PFSK-1 (cell line): ENCODE data around the gene SPATA18.

Experiments
- FOXP2 ChIP-seq: optimal IDR thresholded peaks from 2 replicates; pipeline ENCODE3; 2011; ENCODE audit warnings: borderline replicate concordance, control low read depth, inconsistent platforms; ENCODE audit not compliant: insufficient read depth; ENCODE audit errors: extremely low read length, extremely low read depth
- POLR2AphosphoS5 ChIP-seq: IDR thresholded peaks from 2 replicates; pipeline ENCODE4 v1.6.1; 2012; ENCODE audit warnings: low read depth, mild to moderate bottlenecking, control low read depth, low read length, moderate library complexity
- REST ChIP-seq, 2 experiments: IDR thresholded peaks; 2 replicates each; pipeline versions ENCODE4 v1.6.1 to v1.8.0; 2011 to 2012; ENCODE audit warnings: low read depth in 2 of 2, low read length in 2 of 2, control low read depth in 1 of 2, inconsistent platforms in 1 of 2, mild to moderate bottlenecking in 1 of 2, moderate library complexity in 1 of 2; ENCODE audit not compliant: insufficient read depth in 1 of 2
- SIN3A ChIP-seq: IDR thresholded peaks from 2 replicates; pipeline ENCODE4 v1.6.1; 2012; ENCODE audit warnings: mild to moderate bottlenecking, low read length, moderate library complexity, borderline replicate concordance; ENCODE audit not compliant: insufficient read depth
- TAF1 ChIP-seq: IDR thresholded peaks from 2 replicates; pipeline ENCODE4 v1.6.1; 2012; ENCODE audit warnings: low read length, control low read depth, borderline replicate concordance; ENCODE audit not compliant: insufficient read depth

SPATA18 gene

GRCh38 chr4:52126966-52127365 lies 75.9 kb downstream of the SPATA18 start:
- no peak for TF ChIP-seq REST (IDR thresholded peaks at IDR 0.05; ENCODE audit: insufficient read depth in 1 of 2, low read depth in 2 of 2, low read length in 2 of 2)

GRCh38 chr4:52135171-52135570 lies 84.1 kb downstream of the SPATA18 start:
- no peak for TF ChIP-seq TAF1
- TF ChIP-seq FOXP2 = no peak
- no peak for TF ChIP-seq POLR2AphosphoS5
- TF ChIP-seq SIN3A = no peak
- TF ChIP-seq REST (IDR thresholded peaks at IDR 0.05; ENCODE audit: insufficient read depth in 1 of 2, low read depth in 2 of 2, low read length in 2 of 2) = no peak

GRCh38 chr4:52142816-52143215 lies 91.7 kb downstream of the SPATA18 start:
- TF ChIP-seq POLR2AphosphoS5 = no peak
- TF ChIP-seq TAF1 = no peak
- no peak for TF ChIP-seq FOXP2
- TF ChIP-seq REST (IDR thresholded peaks at IDR 0.05; ENCODE audit: insufficient read depth in 1 of 2, low read depth in 2 of 2, low read length in 2 of 2) = no peak
- TF ChIP-seq SIN3A = no peak

GRCh38 chr4:52143815-52144214 lies 92.7 kb downstream of the SPATA18 start:
- TF ChIP-seq FOXP2 (no peak), SIN3A (no peak), POLR2AphosphoS5 (no peak), TAF1 (no peak), REST (IDR thresholded peaks at IDR 0.05; ENCODE audit: insufficient read depth in 1 of 2, low read depth in 2 of 2, low read length in 2 of 2) (no peak)

GRCh38 chr4:52144372-52144771 lies 93.3 kb downstream of the SPATA18 start:
- no peak for TF ChIP-seq REST (IDR thresholded peaks at IDR 0.05; ENCODE audit: insufficient read depth in 1 of 2, low read depth in 2 of 2, low read length in 2 of 2)
- TF ChIP-seq TAF1 = no peak
- no peak for TF ChIP-seq POLR2AphosphoS5
- no peak for TF ChIP-seq SIN3A
- TF ChIP-seq FOXP2 = no peak
